ENCODE results near the gene ADAMTSL3. TPM values are rescaled to one million over a fixed set of nuclear protein-coding genes. Genes with fewer than 3 reads are reported as not detected.

ADAMTSL3 gene
- total and polyA plus RNA-seq, 2 of the 8 experiments (the other 6 are each of a cell fraction or from before 2014, with no cell fraction given), result 0.35 to 1.4 TPM

- H3K9me3 ChIP-seq (ENCODE audit: insufficient read depth in 2 of 2, low read depth in 1 of 2, low read length in 1 of 2), result peaks cover 0 to 8% of the 10 kb centered on the region in 2 experiments; a peak in 2 of 4 replicates
- 89% methylated on average over 5 of the region's 5 CpGs; no CpG with 5 or more reads in 1 of the 2 experiments for whole genome bisulfite sequencing, 2 experiments (ENCODE audit: extremely low coverage in 1 of 2, insufficient coverage in 1 of 2, insufficient read length in 1 of 2, insufficient replicate concordance in 2 of 2, low coverage in 1 of 2, low lambda C conversion rate in 2 of 2, missing lambda C conversion rate in 1 of 2)
- TF ChIP-seq POU5F1 (IDR thresholded peaks at IDR 0.05; ENCODE audit: low read depth, low read length), result no peak
- TF ChIP-seq YY1 (IDR thresholded peaks at IDR 0.05; ENCODE audit: low read depth, low read length), result no peak
- TF ChIP-seq POLR2A (IDR thresholded peaks at IDR 0.05; ENCODE audit: control extremely low read depth in 1 of 2, low read depth in 2 of 2, low read length in 2 of 2), result no peak
- TF ChIP-seq CBX8 (IDR thresholded peaks at IDR 0.05; ENCODE audit: borderline replicate concordance, low read depth, low read length), result no peak
- TF ChIP-seq HDAC2 (IDR thresholded peaks at IDR 0.05; ENCODE audit: borderline replicate concordance in 1 of 2, low read depth in 2 of 2, low read length in 2 of 2), result no peak
- no peak for TF ChIP-seq EGR1 (IDR thresholded peaks at IDR 0.05; ENCODE audit: borderline replicate concordance, low read depth, low read length)
- TF ChIP-seq MAFK (IDR thresholded peaks at IDR 0.05; ENCODE audit: low read depth, low read length), result no peak
- TF ChIP-seq ATF3 (IDR thresholded peaks at IDR 0.05; ENCODE audit: insufficient read depth, low read depth, low read length), result no peak
- TF ChIP-seq TAF1 (IDR thresholded peaks at IDR 0.05; ENCODE audit: low read depth, low read length), result no peak
- no peak for TF ChIP-seq GABPA (IDR thresholded peaks at IDR 0.05; ENCODE audit: borderline replicate concordance, insufficient read depth, low read length)
- TF ChIP-seq CEBPB (IDR thresholded peaks at IDR 0.05; ENCODE audit: low read depth, low read length), result no peak
- TF ChIP-seq SRF (IDR thresholded peaks at IDR 0.05; ENCODE audit: low read depth, low read length), result no peak
- no peak for TF ChIP-seq ATF2 (IDR thresholded peaks at IDR 0.05; ENCODE audit: low read length)
These were observed 275.0 kb downstream of the ADAMTSL3 start for GRCh38 chr15:83928878-83929418.

More at GRCh38 chr15:83928878-83929418, 275.0 kb downstream of the ADAMTSL3 start:
- Histone ChIP-seq H3K56ac (replicated peaks; ENCODE audit: insufficient read length, low read depth, low read length) (no peak overlapping the region), H3K36me3 (ENCODE audit: control insufficient read depth in 2 of 4, insufficient read depth in 4 of 4, low read length in 3 of 4) (no peaks in the 10 kb centered on the region), H3K4me2 (ENCODE audit: insufficient read depth in 1 of 2, low read depth in 2 of 2, low read length in 2 of 2) (no peak overlapping the region), H3K79me1 (ENCODE audit: low read depth, low read length) (no peaks in the 10 kb centered on the region), H4K8ac (ENCODE audit: extremely low read depth, insufficient read depth, low read length) (no peak overlapping the region), H3K14ac (ENCODE audit: insufficient read length) (no peak overlapping the region), H3K23ac (ENCODE audit: insufficient read length) (no peak overlapping the region), H3K4ac (replicated peaks; ENCODE audit: insufficient read length, low read depth, low read length) (no peak overlapping the region), H4K5ac (ENCODE audit: insufficient read length, low read depth, low read length) (no peak overlapping the region), H4K91ac (replicated peaks; ENCODE audit: insufficient read length, low read length) (no peak overlapping the region), H2BK5ac (ENCODE audit: low read depth, low read length) (no peak overlapping the region), H2BK120ac (replicated peaks; ENCODE audit: low read depth, low read length) (no peak overlapping the region), H3K9ac (replicated peaks in 1 of 4; ENCODE audit: extremely low read depth in 1 of 4, low read depth in 3 of 4, low read length in 3 of 4) (no peak overlapping the region), H3K79me2 (ENCODE audit: control insufficient read depth in 1 of 2, insufficient read depth in 2 of 2, low read length in 2 of 2) (no peaks in the 10 kb centered on the region), H3K23me2 (ENCODE audit: low read depth, low read length) (no peaks in the 10 kb centered on the region), H3K18ac (ENCODE audit: extremely low read depth, low read length) (no peak overlapping the region), H3K4me3 (ENCODE audit: extremely low read depth in 1 of 4, insufficient read depth in 2 of 4, low read depth in 3 of 4, low read length in 4 of 4) (no peak overlapping the region), H3K27ac (ENCODE audit: low read depth, low read length) (no peak overlapping the region), H2AK5ac (ENCODE audit: low read depth, low read length) (no peak overlapping the region), H3K4me1 (replicated peaks in 1 of 4; ENCODE audit: control insufficient read depth in 3 of 4, insufficient read depth in 4 of 4, low read length in 3 of 4) (no peaks in the 10 kb centered on the region), H2AFZ (ENCODE audit: low read length) (no peak overlapping the region), H3K27me3 (replicated peaks in 1 of 4; ENCODE audit: control insufficient read depth in 3 of 4, extremely low read depth in 1 of 4, insufficient read depth in 3 of 4, low read length in 3 of 4) (no peaks in the 10 kb centered on the region), H2BK12ac (ENCODE audit: low read depth, low read length) (no peak overlapping the region), H2BK15ac (ENCODE audit: low read length) (no peak overlapping the region), H4K20me1 (replicated peaks in 1 of 2; ENCODE audit: control insufficient read depth in 1 of 2, insufficient read depth in 2 of 2, low read length in 2 of 2) (no peaks in the 10 kb centered on the region), H2BK20ac (ENCODE audit: low read length) (no peak overlapping the region)
- CTCF ChIA-PET (ENCODE audit: partially characterized antibody), result no interaction called here
- POLR2A ChIA-PET (ENCODE audit: partially characterized antibody), result no interaction called here
- FAIRE-seq (no peak), DNase-seq (ENCODE audit: low read depth in 1 of 2, low spot score in 2 of 2) (no peak)
